HG02885 (cell line): Measurements from ENCODE around the gene PLAC8L1.
"Not testable (repeated sequence)": the region's sequence is repeated elsewhere in the genome, so short reads cannot be mapped to it uniquely, and the experiment has no call there.

ENCODE experiments used
- ATAC-seq: cut with Tn5 transposase; IDR thresholded peaks from one replicate; pipeline ENCODE4 v1.9.1; 2021; ENCODE audit warnings: mild to moderate bottlenecking; ENCODE audit not compliant: unreplicated experiment, poor library complexity

The PLAC8L1 gene, protein sequence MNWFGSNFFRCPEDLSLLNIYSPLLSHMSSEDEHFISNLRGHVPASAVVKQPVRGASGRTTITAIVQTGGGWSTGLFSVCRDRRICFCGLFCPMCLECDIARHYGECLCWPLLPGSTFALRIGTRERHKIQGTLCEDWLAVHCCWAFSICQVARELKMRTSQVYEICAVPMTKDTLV

DNA sequence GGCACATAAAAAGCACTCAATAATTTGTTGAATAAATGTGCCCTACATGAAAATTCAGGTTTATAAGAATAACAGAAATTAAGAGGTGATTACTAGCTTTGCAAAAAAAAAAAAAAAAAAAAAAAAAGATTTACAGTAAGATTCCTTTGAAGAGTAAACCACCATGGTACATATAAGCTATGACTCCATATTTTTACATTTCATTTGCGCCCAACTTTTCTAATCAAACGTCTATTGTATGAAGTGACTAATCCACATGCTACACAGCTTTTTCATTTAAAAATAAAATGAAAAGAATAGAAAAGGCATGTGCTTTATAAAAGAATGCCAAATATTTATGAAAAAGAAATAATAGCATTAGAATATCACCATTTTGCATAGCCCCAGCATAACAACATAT lies at the start of gene PLAC8L1:
Gene PLAC8L1, minus strand, starts transcription at position 101 of the 400 bp plus-strand sequence. CDS start 1,266 bp downstream, outside the sequence.
- ATAC-seq: no peak

DNA sequence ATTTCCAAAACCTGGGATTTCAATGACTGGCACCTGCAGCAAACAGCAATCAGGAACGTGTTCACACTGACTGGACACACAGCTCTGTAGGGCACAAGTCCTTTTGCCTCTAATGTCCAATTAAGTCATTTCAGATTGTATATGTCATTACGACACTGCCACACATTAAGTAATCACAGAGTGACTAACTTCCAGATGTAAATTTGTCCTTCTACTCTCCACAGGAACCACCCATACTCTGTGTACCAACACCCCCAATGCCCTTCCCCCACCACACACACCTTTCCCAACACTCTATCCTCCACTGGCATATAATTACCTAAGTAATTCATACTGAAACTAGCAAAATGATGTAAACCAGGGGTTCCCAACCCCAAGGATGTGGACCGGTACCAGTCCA lies 46.6 kb upstream of the PLAC8L1 start:
- ATAC-seq: no peak

DNA sequence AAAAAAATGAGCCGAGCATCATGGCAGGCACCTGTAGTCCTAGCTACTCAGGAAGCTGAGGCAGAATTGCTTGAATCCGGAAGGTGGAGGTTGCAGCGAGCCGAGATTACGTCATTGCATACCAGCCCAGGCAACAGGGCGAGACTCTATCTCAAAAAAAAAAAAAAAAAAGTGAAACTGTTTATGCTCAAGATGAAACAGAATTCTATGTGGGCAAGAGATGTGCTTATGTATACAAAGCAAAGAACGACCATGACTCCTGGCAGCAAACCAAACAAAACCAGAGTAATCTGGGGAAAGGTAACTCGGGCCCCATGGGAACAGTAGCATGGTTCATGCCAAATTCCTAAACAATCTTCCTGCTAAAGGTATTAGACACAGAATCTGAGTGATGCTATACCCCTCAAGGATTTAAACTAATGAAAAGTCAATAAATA lies 32.6 kb upstream of the PLAC8L1 start:
- ATAC-seq: no peak

DNA sequence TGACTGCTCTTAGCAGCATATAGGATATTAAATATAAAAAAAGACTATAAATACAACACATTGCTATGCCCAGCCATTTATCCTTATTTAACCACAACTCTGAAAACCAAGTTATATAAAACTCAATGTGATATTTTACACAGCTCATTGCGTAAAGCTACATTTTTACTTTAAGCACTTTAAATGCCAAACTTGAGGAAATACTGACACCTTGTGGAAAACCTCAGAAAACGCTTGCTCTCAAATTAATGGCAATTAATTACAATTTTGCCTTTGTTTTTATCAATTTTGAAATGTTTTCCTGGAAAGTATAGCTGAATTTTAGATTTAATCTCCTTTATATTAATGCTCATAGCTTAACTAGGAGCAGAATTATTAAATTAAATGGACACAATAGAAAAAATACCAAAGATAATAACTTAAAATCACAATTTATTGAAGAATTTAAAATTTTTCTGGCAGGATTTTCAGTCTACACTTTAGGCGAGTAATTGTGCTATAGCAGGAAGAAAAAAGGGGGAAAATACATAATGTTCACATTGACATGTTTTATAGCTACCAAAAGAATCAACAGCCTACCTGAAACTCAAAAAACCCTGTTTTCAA lies 25.2 kb upstream of the PLAC8L1 start:
- ATAC-seq: no peak

DNA sequence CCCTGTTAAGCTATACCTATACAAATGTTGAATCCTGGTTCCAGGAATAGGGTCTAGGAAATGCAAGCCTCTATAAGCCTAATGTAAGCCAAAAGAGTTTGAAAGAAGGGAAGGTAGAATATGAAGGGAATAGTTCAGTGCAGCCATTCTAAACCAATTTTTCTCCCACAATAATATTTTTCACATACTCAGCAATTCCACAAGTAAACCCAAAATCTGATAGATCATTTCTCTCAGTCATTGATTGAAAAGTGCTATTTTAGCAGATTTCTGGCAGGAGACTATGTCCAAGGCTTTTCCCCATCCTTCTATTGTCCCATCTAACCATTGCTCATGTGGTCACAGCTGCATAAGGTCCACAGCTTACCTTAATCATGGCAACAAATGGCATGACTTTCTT lies 20.7 kb upstream of the PLAC8L1 start:
- no peak for ATAC-seq

DNA sequence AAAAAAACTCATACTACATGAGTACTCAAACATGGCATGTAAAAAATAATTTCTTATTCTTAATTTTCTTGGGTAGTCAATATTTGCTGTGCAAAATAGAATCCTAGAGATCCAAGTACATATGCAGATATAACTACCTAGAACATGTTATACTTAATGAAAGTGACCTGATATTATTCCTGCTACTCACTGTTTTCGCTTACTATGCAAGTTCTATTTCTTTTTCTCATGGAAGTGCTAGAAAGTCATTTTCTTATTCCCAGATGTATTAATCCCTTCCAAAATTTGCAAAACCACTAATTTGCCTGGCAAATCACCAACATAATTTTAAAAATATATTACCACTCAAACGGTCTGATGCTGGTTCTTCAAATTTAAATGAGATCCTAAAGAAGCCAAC lies 19.2 kb upstream of the PLAC8L1 start:
- no peak for ATAC-seq

DNA sequence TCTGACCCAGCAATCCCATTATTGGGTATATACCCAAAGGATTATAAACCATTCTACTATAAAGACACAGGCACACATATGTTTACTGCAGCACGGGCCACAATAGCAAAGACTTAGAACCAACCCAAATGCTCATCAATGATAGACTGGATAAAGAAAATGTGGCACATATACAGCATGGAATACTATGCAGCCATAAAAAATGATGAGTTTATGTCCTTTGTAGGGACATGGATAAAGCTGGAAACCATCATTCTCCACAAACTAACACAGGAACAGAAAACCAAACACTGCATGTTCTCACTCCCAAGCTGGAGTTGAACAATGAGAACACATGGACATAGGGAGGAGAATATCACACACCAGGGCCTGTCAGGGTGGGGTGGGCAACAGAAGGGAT lies 16.1 kb upstream of the PLAC8L1 start:
- ATAC-seq: not testable (repeated sequence)

DNA sequence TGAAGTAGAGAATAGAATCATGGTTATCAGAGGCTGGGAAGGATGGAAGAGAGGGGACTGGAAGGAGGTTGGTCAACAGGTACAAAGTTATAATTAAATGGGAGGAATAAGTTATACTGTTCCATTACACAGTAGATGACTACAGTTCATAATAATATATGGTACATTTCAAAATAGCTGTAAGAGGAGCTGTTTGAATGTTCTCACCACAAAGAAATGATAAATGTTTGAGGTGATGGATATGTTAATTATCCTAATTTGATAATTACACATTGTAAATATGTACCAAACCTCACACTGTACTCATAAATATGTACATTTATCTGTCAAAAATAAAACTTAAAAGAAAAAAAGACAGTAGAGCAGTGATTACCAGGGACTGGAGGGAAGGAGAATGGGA lies 12.9 kb upstream of the PLAC8L1 start:
- ATAC-seq: no peak

DNA sequence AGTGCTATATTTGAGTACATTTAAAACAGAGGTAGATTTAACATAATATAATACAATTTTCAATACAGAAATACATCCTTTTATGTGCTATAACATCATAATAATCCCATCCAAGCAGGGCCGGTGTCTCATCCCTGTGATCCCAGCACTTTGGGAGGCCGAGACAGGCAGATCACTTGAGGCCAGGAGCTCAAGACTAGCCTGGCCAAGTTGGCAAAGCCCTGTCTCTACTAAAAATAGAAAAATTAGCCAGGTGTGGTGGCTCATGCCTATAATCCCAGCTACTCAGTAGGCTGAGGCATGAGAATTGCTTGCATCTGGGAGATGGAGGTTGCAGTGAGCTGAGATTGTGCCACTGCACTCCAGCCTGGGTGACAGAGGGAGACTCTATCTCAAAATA lies 11.8 kb upstream of the PLAC8L1 start:
- ATAC-seq: not testable (repeated sequence)

DNA sequence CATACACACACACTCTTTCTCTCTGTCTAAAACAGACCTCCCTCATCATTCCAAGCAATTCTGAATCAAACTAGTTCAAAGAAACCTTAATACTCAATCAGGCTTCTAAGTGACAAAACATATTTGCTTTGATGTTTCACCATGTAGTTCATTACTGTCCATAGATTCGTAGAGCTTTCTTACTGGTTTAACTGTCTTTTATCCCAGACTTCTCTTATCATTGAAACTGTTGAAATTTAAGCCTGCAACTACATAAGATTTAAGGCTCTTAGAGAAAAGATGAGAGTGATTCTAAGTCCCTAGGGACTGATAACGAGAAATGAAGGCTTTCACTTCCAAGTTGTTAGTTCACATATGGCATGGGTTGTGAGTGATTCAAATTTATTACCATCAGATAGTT lies 11.0 kb upstream of the PLAC8L1 start:
- ATAC-seq: no peak

DNA sequence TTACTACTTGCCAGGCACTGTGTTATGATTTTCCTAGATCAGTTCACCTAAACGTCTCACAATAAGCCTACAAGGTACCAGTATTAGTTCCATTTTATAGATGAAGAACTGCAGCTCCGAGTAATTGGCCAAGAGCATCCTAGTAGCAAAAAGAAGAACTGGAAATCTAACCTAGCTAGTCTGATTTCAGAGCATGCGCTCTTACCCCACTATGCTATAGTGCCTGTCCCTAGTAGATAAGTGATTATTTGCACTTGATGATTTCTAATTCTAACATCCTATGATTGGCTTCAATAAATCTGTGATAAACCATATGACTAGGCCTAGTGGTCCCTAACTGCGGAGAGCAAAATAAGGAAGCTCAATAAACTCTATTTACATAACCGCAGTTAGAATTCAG lies 7.1 kb upstream of the PLAC8L1 start:
- no peak for ATAC-seq

DNA sequence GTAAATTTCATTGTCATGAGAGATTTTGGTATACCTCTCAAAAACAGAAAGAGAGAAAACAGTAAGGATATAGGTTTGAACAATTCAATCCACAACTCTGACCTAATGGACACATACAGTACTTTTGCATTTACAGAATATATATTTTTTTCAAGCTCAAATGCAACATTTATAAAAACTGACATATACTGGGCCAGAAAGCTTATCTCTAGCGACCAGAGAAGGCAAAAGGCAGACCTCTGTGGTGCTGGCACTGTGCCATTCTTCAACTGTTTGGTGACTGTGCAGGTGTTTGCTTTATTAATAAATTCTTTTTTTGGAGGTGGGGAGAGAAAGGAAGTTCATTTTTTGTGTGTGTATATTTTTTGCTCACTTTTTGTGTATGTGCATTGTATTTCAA lies 6.0 kb upstream of the PLAC8L1 start:
- ATAC-seq: no peak

DNA sequence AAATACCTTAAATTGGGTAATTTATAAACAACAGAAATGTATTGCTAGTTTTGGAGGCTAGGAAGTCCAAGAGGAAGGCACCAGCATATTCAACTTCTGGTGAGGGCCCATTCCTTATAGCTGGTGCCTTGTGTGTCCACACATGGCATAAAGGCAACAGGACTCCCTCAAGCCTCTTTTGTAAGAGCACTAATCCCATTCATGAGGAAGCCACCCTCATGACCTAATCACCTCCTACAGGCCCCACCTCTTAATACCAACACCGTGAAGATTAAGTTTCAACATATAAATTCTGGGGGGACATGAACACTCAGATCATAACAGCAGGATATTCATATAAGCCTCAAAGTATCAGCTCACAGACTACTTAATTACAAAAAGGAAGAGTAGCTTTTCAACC lies 4.0 kb upstream of the PLAC8L1 start:
- ATAC-seq: no peak

DNA sequence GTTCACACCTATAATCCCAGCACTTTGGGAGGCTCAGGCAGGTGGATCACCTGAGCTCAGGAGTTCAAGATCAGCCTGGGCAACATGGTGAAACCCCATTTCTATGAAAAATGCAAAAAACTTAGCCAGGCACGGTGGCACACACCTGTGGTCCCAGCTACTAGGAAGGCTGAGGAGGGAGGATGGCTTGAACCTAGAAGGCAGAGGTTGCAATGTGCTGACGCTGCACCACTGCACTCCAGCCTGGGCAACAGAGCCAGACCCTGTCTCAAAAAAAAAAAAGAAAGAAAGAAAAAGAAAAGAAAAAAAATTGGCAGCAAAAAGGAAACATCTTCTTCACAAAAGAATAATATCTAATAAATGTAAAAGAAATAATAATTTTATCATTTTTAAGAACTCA lies 3.5 kb upstream of the PLAC8L1 start:
- not testable (repeated sequence) for ATAC-seq

DNA sequence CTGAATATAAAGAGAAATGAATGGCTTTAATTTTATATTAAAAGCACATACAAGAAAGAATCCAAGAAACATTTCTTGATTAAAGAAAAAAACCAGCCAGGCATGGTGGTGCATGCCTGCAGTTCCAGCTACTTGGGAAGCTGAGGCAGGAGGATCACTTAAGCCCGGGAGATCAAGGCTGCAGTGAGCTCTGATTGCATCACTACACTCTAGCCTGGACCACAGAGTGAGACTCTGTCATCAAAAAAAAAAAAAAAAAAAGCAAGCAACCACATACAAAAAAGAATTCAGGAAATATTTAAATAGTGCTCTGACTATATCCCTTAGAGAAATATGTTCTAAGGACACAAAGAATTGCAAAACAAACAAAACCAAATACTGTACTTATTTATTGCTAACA lies 2.5 kb upstream of the PLAC8L1 start:
- no peak for ATAC-seq

DNA sequence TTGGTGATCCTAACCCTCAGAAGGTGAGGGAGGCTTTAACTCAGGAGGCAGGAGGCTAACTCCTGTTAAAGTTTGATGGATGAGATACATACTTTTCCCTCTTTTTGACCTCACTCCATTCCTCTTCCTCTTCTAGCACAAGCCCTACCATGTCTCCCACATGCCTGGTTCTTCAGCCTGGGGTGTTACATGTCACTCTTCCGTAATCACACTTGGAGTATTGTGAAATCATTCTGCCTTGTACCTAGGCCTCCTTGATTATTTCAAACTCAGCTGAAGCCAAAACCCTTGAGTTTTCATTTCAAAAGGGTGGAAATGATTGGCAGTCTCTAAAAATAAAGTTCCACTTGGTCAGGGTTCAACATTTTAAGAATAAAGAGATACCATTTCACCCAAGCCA lies 1.8 kb downstream of the PLAC8L1 start:
- ATAC-seq: no peak

DNA sequence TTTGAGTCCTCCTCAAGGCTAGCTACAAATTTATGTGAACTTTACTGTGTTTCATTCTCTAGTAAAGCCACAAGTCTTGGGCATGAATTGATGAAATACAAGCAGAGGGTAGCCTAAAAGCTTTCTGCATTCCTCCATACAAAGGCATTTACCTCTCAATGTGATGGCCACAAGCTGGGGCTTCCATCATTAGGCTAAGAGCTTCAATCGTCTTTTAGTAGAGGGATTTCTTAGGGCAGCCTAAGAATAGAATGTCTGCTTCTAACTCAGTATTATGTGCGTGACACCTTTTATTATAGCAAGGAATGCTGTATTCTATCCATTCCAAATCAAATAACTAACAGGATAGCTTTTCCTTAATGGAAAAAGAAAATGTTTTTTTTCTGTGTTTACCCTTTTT lies 3.7 kb downstream of the PLAC8L1 start:
- no peak for ATAC-seq

DNA sequence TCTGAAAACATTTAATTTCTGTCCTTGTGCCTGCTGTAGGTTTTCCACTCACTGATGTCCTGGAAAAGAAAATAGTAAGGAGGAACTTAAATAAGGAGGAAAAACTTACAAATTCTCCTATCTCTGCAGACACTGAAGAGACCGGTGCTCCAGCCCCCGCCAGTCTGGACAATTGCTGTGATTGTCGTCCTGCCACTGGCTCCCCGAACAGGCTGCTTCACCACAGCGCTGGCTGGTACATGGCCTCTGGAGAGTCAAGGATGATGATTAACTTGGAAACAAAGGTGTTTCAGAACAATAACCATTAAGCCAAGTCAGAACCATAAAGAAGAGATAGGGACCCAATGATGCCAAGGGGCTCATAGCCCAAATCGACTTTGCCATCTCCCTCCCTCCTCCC lies 7.3 kb downstream of the PLAC8L1 start:
- no peak for ATAC-seq

DNA sequence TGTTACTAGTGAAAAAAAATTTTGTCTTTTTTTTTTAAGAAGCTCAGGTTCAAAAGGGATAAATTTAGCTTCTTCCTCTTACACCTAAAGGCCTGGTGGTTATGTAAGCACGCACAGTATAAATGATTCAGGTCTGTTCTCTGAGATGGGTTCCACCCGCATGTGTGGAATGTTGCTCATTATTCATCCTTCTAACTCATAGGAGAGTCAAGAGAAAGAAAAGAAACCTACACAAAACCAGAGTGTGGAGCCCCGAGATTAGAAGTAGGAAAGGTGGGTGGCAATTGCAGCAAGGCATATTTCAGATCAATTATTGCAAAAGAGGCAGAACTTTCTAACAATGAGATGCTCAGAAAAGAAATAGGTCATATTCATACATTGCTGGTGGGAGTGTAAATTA lies 13.5 kb downstream of the PLAC8L1 start:
- no peak for ATAC-seq

DNA sequence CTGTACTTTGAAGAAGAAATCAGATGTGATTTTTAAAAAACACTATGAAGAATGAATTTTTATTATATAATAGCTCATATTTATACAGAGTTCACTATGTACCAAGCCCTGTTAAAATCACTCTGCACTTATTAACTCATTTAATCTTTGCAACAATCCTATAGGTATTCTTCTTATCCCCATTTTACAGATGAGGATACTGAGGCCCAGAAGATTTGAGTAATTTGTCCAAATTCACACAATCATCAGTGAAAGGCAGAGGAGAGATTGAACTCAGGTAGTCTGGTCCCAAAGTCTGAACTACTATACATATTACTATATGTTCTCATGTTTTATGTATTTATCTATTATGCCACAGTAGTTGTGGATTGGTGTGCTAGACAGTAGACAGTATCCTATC lies 16.1 kb downstream of the PLAC8L1 start:
- ATAC-seq: no peak

DNA sequence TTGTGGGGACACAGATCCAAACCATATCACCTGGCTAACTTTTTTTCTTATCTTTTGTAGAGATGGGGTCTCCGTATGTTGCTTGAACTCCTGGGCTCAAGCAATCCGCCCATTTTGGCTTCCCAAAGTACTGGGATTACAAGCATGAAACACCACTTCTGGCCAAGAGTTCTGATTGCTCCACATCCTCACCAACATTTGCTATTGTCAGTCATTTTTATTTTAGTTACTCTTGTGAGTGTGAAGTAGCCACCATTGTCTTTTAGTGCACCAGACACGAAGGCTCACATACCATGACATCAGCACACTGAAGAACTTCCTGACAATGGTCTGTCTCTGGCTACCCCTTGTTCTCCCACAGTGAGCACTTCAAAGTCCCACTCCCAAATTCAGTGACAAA lies 17.3 kb downstream of the PLAC8L1 start:
- ATAC-seq: no peak

DNA sequence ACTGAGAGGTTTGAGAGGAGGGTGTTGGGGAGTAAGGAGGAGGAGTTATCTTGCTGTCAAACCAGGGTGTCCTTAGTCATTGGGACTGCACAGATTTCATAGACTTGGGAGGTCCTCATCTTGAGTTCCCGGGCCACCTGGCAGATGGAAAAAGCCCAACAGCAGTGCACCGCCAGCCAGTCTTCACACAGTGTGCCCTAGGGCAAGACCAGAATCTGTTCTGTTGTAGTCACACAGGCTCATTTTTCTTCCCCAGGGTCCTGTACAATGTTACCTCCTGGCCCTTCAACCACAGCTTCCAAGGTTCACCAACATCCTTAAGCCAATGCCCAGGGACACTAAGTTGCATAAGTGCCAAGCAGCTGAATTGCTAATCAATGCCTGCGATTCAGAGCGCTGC lies 21.0 kb downstream of the PLAC8L1 start:
- no peak for ATAC-seq
